ENCODE data around the gene PTGIR. TPM values are rescaled to one million over a fixed set of nuclear protein-coding genes. Genes with fewer than 3 reads are reported as not detected.

The PTGIR gene, protein sequence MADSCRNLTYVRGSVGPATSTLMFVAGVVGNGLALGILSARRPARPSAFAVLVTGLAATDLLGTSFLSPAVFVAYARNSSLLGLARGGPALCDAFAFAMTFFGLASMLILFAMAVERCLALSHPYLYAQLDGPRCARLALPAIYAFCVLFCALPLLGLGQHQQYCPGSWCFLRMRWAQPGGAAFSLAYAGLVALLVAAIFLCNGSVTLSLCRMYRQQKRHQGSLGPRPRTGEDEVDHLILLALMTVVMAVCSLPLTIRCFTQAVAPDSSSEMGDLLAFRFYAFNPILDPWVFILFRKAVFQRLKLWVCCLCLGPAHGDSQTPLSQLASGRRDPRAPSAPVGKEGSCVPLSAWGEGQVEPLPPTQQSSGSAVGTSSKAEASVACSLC
- 1 to 10 TPM; 5.9 to 9.1 (median 7.1) TPM for total RNA-seq

DNA sequence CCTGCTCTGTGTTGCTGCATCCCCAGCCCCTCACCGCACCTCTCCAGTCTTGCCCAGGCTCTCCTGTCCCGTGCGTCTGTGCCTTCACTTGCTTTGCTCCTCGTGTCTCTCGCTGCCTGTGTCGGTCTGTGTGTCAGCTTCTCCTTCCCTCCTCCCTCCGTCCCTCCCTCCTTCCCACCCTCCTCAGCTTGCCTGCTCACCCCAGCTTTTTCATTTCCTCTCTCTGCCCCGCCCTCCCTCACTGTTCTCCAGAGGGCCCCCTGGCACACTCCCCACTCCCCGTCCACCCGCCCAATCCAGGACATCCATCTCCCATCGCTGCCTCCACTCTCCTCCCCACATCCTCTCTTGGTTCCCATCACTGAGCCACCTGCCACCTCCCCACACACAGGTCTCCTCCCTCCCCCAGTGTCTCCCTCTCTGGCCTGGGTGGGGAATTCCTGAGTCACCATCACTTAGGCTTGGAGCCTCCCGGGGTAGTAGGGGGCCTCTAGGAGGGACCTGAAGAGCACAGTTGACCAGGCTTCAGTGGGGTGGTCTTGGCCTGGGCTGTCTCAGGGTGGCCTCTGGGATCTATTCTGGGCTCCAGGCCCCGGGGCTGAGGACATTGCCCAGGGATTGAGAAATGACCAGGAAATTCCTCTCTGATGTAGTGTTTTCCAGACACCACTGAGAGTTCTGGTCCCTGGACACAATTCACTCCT lies at the start of gene PTGIR:
PTGIR (minus strand) TSS at position 132 of the 704 bp plus-strand sequence. CDS start 864 bp downstream, outside the sequence.
- peak within 1 kb of the TSS; percentile 71 to 85 (median 80) for H3K27ac ChIP-seq (replicated peaks in 1 of 4)
- DNase-seq (ENCODE audit: extremely low spot score), result peak; percentile 95
- TF ChIP-seq, protein P1, sequence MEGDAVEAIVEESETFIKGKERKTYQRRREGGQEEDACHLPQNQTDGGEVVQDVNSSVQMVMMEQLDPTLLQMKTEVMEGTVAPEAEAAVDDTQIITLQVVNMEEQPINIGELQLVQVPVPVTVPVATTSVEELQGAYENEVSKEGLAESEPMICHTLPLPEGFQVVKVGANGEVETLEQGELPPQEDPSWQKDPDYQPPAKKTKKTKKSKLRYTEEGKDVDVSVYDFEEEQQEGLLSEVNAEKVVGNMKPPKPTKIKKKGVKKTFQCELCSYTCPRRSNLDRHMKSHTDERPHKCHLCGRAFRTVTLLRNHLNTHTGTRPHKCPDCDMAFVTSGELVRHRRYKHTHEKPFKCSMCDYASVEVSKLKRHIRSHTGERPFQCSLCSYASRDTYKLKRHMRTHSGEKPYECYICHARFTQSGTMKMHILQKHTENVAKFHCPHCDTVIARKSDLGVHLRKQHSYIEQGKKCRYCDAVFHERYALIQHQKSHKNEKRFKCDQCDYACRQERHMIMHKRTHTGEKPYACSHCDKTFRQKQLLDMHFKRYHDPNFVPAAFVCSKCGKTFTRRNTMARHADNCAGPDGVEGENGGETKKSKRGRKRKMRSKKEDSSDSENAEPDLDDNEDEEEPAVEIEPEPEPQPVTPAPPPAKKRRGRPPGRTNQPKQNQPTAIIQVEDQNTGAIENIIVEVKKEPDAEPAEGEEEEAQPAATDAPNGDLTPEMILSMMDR (IDR thresholded peaks at IDR 0.05), result no peak
- TF ChIP-seq EP300 (IDR thresholded peaks at IDR 0.05) (peak; percentile 32), POLR2AphosphoS5 (IDR thresholded peaks at IDR 0.05) (peak; percentile 15 to 69), POLR2A (IDR thresholded peaks at IDR 0.05; ENCODE audit: low read depth) (no peak)
- WGBS, result 31% methylated on average over 13 of the region's 13 CpGs
- peak within 1 kb of the TSS; percentile 19 to 48 (median 28) for H3K4me3 ChIP-seq
- H3K9me3 ChIP-seq, result no peaks in the 10 kb centered on the region
- H3K27me3 ChIP-seq, result no peaks in the 10 kb centered on the region
- peaks cover 31 to 70% (median 65%) of the 10 kb centered on the region in 4 donors for H3K4me1 ChIP-seq
- no peaks in the 10 kb centered on the region for H3K36me3 ChIP-seq
- intact Hi-C loops (cut with DNase I), result no loop called here

DNA sequence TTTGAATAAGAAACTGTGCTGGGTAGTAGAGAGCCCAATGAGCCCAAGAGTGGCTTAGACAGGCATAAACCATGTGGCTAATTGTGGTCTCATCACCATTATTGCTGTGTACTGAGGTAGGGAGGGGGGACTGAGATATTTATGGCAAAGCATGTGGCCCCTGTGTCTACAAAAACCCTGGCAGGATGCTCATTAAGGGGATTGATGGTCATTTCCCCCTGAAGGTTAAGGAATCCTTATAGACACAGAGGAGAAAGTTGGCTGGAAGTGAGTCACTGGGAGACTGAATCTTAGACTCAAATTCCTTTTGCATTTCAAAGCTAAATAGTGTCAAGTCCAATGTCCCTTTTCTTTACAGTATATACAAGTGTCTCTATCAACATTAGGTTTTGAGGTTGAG lies 45.9 kb upstream of the PTGIR start:
- no peak overlapping the region for H3K27ac ChIP-seq (replicated peaks in 1 of 4)
- no peak for DNase-seq (ENCODE audit: extremely low spot score)
- H3K4me3 ChIP-seq, result no peak overlapping the region
- intact Hi-C loops (cut with DNase I), result no loop called here
- H3K27me3 ChIP-seq, result no peaks in the 10 kb centered on the region
- TF ChIP-seq POLR2A (IDR thresholded peaks at IDR 0.05; ENCODE audit: low read depth), result no peak
- TF ChIP-seq EP300 (IDR thresholded peaks at IDR 0.05), result no peak
- TF ChIP-seq, protein P1 (IDR thresholded peaks at IDR 0.05), result no peak
- no peak for TF ChIP-seq POLR2AphosphoS5 (IDR thresholded peaks at IDR 0.05)
- no peaks in the 10 kb centered on the region for H3K9me3 ChIP-seq
- H3K4me1 ChIP-seq, result no peaks in the 10 kb centered on the region
- peaks cover 9 to 34% (median 30%) of the 10 kb centered on the region in 4 donors for H3K36me3 ChIP-seq

DNA sequence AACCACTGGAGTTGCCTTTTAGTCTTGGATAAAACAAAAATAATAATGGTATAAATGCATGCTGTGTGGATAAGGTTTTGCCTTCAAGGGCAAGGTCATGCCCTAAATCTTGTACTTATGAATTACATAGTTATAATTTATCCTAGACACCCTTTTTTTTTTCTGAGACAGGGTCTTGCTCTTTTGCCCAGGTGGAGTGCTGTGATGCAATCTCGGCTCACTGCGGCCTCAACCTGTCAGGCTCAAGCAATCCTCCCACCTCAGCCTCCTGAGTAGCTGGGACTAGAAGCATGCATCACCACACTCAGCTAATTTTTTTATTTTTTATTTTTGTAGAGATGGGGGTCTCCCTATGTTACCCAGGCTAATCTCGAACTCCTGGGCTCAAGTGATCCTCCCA lies 43.8 kb upstream of the PTGIR start:
- H3K27ac ChIP-seq (replicated peaks in 1 of 4), result no peak overlapping the region
- intact Hi-C loops (cut with DNase I), result loop anchor here (10.0 kb wide), 1 partner anchor 134 kb away; no protein-coding TSS in a partner anchor
- no peak for DNase-seq (ENCODE audit: extremely low spot score)
- no peaks in the 10 kb centered on the region for H3K27me3 ChIP-seq
- H3K36me3 ChIP-seq, result peaks cover 0 to 13% (median 9%) of the 10 kb centered on the region in 4 donors
- no peaks in the 10 kb centered on the region for H3K4me1 ChIP-seq
- 96% methylated on average over 3 of the region's 3 CpGs for WGBS
- TF ChIP-seq EP300 (IDR thresholded peaks at IDR 0.05), result no peak
- TF ChIP-seq POLR2A (IDR thresholded peaks at IDR 0.05; ENCODE audit: low read depth), result no peak
- TF ChIP-seq, protein P1 (IDR thresholded peaks at IDR 0.05), result no peak
- TF ChIP-seq POLR2AphosphoS5 (IDR thresholded peaks at IDR 0.05), result no peak
- no peak overlapping the region for H3K4me3 ChIP-seq
- H3K9me3 ChIP-seq, result no peaks in the 10 kb centered on the region

DNA sequence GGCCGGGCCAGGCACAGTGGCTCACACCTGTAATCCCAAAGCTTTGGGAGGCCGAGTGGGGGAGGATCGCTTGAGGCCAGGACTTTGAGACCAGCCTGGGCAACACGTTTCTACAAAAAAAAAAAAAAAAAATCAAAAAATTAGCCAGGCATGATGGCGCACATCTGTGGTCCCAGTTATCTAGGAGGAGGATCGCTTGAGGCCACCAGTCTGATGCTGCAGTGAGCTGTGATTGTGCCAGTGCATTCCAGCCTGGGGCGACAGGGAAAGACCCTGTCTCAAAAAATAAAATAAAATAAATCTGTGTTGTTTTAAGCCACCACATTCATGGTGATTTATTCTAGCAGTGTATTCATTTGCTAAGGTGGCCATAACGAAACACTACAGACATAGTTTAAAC lies 40.2 kb upstream of the PTGIR start:
- Histone ChIP-seq H3K4me3 (no peak overlapping the region), H3K27ac (replicated peaks in 1 of 4) (no peak overlapping the region), H3K4me1 (peaks cover 12 to 19% (median 16%) of the 10 kb centered on the region in 4 donors), H3K36me3 (no peaks in the 10 kb centered on the region), H3K9me3 (no peaks in the 10 kb centered on the region), H3K27me3 (no peaks in the 10 kb centered on the region)
- DNase-seq (ENCODE audit: extremely low spot score), result no peak
- TF ChIP-seq, protein P1 (IDR thresholded peaks at IDR 0.05), result no peak
- 86% methylated on average over 8 of the region's 8 CpGs for WGBS
- intact Hi-C loops (cut with DNase I), result loop anchor here (10.0 kb wide), 1 partner anchor 130 kb away; no protein-coding TSS in a partner anchor
